ENCODE data around the gene SLC25A13. TPM values are rescaled to one million over a fixed set of nuclear protein-coding genes. Genes with fewer than 3 reads are reported as not detected.
"Not testable (repeated sequence)": the region's sequence is repeated elsewhere in the genome, so short reads cannot be mapped to it uniquely, and the experiment has no call there.

SLC25A13 gene
- total RNA-seq, 1 donor from 2014 or later = 10.5 TPM

DNA sequence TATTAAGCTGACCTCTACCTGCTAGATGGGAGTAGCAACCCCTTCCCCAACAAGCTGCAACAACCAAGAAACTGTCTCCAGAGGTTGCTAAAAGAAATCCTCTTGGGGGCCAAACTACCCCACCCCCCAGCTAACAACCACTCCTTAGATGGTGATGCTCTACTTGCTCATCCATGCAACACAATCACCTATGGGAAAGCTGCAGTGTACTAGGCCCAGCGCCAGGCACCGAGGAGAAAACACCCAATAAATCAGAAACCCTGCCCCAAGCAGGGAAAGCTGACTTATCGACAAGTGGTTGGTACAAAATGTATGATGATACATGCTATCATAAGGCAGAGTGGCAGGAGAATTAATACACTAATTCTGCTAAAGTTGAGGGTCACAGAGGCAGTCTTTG, 17.3 kb downstream of the SLC25A13 start:
- intact Hi-C loops (cut with DNase I) = no loop called here
- no peak for DNase-seq (ENCODE audit: low spot score)

DNA sequence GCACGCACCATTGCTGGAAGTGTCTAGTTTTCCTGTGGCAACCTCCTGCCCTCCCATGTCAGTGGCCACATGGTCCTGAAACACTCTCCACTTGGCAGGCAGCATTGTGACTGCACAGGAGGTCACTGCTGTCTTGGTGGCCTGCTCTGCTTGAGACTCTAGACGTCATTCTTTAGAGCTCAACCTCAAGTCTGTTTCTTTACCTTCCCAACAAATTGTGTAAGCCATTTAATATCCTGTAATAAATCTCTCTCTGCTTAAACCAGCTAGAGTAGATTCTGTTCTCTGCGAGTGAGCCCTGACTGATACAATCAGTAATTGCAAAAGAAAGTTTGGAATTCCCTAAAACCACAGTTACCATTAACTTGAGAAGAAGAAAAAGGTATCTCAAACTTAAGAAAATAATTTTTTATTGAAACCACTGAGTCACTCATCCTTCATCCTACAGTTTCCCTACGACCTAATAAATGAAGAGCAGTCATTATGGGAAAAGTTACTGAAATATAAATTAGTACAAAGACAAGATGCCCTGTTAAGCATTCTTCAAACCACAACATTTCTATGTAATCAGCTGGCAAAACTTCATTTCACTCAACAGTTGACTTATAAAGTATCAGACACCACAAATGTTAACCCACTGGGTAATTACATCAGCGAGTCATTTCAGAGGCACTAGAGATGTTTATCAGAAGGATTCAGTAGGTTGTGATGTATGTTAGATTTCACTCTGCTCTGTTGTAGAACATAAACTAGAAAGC, 18.0 kb downstream of the SLC25A13 start:
- DNase-seq (ENCODE audit: low spot score) = no peak
- intact Hi-C loops (cut with DNase I) = no loop called here

DNA sequence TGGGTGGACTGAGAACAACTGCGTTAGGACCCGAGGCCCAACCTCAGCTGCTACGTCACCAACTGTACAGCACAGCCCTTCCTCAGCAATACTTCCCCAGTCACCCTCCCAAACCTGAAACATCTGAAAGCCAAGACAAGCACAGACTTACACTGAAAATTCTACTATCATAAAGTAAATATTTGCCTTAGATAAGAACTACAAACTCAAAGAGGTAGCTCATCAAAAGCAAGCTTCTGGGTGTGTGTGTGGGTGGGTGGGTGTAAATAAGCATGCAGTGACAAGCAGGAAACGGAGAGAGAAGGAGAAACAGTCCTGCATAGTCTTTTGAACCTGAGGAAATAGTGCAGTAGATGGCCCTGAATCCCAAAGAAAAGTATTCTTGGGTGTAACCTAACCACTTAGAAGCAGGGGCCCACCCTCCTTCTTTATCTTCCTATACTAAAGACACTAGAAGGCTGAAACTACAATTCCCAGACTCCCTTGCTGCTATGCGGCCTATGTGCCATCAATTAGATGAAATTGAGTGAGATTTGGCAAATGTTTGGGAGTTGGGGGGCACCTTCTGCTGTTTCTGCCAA, 18.7 kb downstream of the SLC25A13 start:
- no peak for DNase-seq (ENCODE audit: low spot score)
- intact Hi-C loops (cut with DNase I) = no loop called here

DNA sequence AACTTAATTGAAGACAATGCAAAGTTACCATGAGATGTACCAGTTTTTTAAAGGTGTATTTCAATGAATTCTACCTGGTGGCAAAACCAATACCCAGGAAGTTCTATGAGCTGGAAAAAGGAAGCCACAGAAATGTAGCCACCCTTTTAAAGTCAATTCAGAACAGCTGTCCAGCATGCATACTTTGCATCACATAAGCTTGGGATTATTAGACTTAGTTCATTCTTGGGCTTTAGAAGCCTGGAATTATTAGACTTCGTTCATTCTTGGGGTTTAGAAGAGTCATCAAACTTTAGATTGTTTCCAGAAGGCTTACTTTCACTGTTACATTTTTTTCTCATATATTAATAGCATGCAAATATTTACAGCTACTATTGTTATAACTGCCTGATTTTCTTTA, 20.9 kb downstream of the SLC25A13 start:
- no peak for DNase-seq (ENCODE audit: low spot score)
- intact Hi-C loops (cut with DNase I) = no loop called here

GRCh38 chr7:96300502-96300901, 21.4 kb downstream of the SLC25A13 start:
- DNase-seq (ENCODE audit: low spot score) = no peak
- intact Hi-C loops (cut with DNase I) = no loop called here

GRCh38 chr7:96299496-96299895, 22.4 kb downstream of the SLC25A13 start:
- intact Hi-C loops (cut with DNase I) = no loop called here

GRCh38 chr7:96297876-96298275, 24.0 kb downstream of the SLC25A13 start:
- DNase-seq (ENCODE audit: low spot score) = no peak
- intact Hi-C loops (cut with DNase I) = no loop called here

More at GRCh38 chr7:96299496-96299895, 22.4 kb downstream of the SLC25A13 start:
- DNase-seq (ENCODE audit: low spot score) = no peak

DNA sequence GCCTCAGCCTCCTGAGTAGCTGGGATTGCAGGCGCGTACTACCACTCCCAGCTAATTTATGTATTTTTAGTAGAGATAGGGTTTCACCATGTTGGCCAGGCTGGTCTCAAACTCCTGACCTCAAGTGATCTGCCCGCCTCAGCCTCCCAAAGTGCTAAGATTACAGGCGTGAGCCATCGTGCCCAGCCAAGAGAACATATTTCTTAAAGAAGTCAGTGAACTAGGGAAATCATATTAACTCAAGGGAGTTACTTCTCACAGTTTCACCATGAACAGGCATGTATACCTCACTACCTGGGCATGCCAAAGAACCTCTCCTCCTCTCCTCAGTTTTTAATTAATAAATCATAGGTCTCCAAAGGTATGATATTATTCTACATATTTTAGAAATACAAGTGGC, 24.5 kb downstream of the SLC25A13 start:
- DNase-seq (ENCODE audit: low spot score); intact Hi-C loops (cut with DNase I): not testable (repeated sequence)

GRCh38 chr7:96293911-96294310, 28.0 kb downstream of the SLC25A13 start:
- DNase-seq (ENCODE audit: low spot score); intact Hi-C loops (cut with DNase I): not testable (repeated sequence)

GRCh38 chr7:96287559-96287958, 34.3 kb downstream of the SLC25A13 start:
- intact Hi-C loops (cut with DNase I) = no loop called here
- DNase-seq (ENCODE audit: low spot score) = no peak

DNA sequence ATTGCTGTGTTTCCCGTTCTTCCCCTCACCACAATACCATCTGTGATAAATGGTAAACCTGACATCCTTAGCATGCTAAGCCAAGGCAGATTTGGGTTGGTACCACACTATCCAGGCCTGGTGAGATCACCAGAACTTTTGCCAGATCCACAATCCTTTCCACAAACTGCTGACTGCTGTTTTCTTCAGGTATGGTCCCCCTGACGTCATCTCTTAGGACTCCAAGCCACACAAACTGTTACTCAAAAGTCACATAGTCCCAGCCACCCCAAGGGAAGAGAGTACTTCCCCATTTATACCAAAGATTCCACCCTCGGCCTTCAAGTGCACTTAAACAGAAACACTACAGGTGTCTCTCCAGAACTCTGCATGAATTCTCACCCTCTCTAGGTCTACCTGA, 34.8 kb downstream of the SLC25A13 start:
- intact Hi-C loops (cut with DNase I) = no loop called here
- no peak for DNase-seq (ENCODE audit: low spot score)

DNA sequence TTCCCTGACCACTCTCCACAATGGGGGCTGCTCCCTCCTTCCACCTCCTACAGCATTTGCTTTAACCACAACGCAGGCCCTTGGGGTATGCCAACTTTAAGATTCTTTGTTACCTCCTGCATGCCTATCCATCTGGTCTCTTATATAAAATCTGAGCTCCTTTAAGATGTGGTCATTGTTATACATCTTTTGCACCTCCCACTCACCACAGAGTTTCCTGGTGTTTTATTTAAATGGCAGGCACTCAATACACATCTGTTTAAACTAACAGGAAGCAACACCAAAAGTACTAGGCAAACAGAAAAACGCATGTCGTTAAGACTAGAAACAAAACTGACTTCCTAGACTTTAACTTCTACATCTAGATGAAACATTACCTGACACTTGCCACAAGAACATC, 36.3 kb downstream of the SLC25A13 start:
- intact Hi-C loops (cut with DNase I) = no loop called here
- no peak for DNase-seq (ENCODE audit: low spot score)

- intact Hi-C loops (cut with DNase I) = no loop called here
- DNase-seq (ENCODE audit: low spot score) = no peak
Observed at GRCh38 chr7:96284835-96285234, 37.1 kb downstream of the SLC25A13 start.

DNA sequence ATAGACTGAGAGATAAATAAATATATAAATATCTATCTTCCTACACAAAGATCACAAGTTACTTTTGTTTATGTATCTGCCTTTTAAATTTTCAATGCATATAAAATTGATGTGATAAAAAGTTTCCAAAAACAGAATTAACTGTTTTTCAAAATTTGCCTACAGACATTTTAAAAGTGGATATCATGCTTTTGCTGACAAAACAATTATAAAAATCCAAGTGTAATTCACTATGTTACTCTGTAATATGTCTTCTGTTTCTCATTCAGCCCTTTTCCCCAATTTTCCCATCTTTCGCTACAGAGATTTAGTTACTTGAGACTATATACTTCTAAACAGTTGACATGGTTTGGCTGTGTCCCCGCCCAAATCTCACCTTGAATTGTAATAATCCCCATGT, 37.7 kb downstream of the SLC25A13 start:
- intact Hi-C loops (cut with DNase I) = no loop called here
- DNase-seq (ENCODE audit: low spot score) = no peak

DNA sequence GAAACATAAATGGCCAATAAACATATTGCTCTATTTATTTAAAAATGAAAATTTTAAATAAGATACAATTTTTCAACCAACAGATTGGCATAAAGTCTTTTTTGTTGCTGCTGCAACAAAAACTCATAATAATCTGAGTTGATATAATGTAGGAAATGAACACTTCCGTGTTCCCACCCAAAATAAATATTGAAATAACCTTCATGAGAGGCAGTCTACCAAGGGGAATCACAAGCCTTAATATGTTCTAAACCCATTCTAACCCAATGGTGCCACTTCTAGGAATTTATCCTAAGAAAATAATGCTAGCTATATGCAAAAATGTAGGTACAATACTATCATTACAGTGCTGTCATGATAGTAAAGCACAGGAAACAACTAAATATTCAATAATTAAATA, 39.1 kb downstream of the SLC25A13 start:
- DNase-seq (ENCODE audit: low spot score) = no peak
- intact Hi-C loops (cut with DNase I) = no loop called here

GRCh38 chr7:96277921-96278320, 44.0 kb downstream of the SLC25A13 start:
- intact Hi-C loops (cut with DNase I) = no loop called here
- DNase-seq (ENCODE audit: low spot score) = no peak

DNA sequence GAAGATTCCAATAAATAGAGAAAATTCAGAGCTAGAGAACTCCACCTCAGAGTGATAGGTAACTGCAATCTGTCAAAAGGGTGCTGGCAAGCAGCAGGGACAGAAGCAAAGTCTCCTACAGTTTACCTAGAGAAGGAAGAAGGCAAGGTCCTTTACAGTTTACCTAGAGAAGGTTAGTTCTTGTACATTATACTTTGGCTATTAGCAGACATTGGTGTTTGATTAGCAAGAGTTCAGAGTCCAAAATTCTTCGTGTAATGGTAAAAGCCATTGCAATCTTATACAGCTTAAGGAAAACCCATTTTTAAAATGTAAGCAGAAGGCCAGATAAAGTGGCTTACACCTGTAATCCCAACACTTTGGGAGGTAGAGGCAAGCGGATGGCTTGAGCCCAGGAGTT, 45.9 kb downstream of the SLC25A13 start:
- intact Hi-C loops (cut with DNase I) = no loop called here
- DNase-seq (ENCODE audit: low spot score) = no peak

DNA sequence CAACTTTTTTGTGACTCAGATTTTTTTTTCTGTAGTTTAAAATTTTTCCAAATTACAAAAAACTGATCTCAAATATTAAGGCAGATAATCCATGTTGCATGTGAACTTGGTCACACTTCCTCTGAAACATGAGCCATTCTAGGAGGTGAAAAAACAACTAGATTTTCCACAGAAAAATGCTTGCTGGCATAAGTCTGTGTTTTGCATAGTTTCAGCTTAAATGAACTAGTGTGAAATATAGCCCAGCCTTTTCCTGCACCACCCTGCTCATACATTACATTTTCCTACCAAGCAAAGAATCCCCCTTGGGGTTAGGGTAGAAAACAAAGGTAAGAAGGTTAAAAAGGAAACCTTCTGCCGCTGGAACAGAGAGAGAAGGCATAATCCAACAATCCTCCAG, 48.2 kb downstream of the SLC25A13 start:
- DNase-seq (ENCODE audit: low spot score) = no peak
- intact Hi-C loops (cut with DNase I) = no loop called here

- intact Hi-C loops (cut with DNase I) = no loop called here
- no peak for DNase-seq (ENCODE audit: low spot score)
Observed at GRCh38 chr7:96269246-96269994, 52.5 kb downstream of the SLC25A13 start.

DNA sequence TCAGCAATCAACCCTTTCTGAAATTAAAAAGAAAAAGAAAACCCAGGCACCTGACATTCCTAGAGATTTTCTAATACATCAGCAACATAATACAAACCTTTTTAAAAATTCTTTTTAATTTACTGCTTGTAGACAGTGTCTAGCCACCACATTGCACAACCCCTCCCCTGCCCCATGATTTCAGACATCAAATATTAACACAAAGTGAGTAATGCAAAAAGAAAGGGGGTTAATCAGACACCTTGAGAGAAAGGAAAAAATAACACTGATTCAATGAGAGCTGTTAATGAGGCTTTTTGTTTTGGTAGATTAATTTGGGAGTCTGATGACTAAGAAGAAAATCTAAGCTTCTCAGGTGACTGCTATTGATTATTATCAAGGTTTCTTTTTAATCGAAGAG, 55.3 kb downstream of the SLC25A13 start:
- DNase-seq (ENCODE audit: low spot score) = no peak
- intact Hi-C loops (cut with DNase I) = no loop called here

GRCh38 chr7:96266015-96266414, 55.9 kb downstream of the SLC25A13 start:
- DNase-seq (ENCODE audit: low spot score) = no peak
- intact Hi-C loops (cut with DNase I) = no loop called here
